ENCODE results near the gene STK38L. TPM values are rescaled to one million over a fixed set of nuclear protein-coding genes. Genes with fewer than 3 reads are reported as not detected.
A peak's percentile ranks its signal among the peaks of the same experiment; 100 is the strongest.

Gene STK38L
- total and polyA plus RNA-seq, 9 of the 15 experiments (the other 6 are each of a cell fraction or from before 2014, with no cell fraction given) = 2.6 to 10.7 (median 6.9) TPM

DNA sequence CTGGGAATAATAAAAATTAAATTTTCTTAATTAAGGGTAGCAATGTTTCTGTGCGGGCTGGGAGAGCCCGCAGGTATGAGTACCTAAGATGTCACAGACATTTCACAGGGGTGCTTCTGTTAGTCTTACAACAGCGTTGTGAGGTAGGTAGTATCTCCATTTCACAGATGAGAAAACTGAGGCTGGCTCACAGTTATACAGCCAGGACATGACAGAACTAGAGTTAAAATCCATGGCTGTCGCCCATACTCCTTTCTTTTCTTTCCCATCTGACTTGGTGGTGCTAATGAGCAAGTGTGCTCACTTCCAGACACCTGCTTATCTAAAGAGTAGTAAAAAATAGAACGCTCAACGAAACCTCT lies 90.6 kb downstream of the STK38L start:
- no peak for ATAC-seq
- WGBS (ENCODE audit: insufficient coverage, low coverage, missing lambda C conversion rate) = 22% methylated on average over 6 of the region's 6 CpGs
- Histone ChIP-seq H3K4me1 (replicated peaks in 1 of 2; ENCODE audit: control insufficient read depth in 2 of 2, insufficient read depth in 2 of 2, low read length in 2 of 2) (peaks cover 11 to 13% of the 10 kb centered on the region in 2 experiments; a peak in 3 of 5 replicates), H2AFZ (ENCODE audit: low read depth, low read length) (no peak overlapping the region), H3K9me1 (ENCODE audit: control insufficient read depth, insufficient read depth, low read length) (no peaks in the 10 kb centered on the region), H3K4me2 (ENCODE audit: insufficient read depth, low read length) (no peak overlapping the region), H3K36me3 (ENCODE audit: control insufficient read depth, insufficient read depth, low read length) (no peaks in the 10 kb centered on the region), H3K27me3 (ENCODE audit: control insufficient read depth in 2 of 2, insufficient read depth in 2 of 2, low read length in 2 of 2) (peaks cover 25 to 27% of the 10 kb centered on the region in 2 experiments), H3K4me3 (no peak overlapping the region), H3K9ac (ENCODE audit: insufficient read depth in 1 of 2, low read depth in 2 of 2, low read length in 2 of 2) (no peak overlapping the region), H3K9me3 (replicated peaks; ENCODE audit: control insufficient read depth, insufficient read depth, low read depth, low read length) (no peaks in the 10 kb centered on the region), H3K79me2 (ENCODE audit: control insufficient read depth, insufficient read depth, low read length) (no peaks in the 10 kb centered on the region), H4K20me1 (replicated peaks; ENCODE audit: control insufficient read depth, insufficient read depth, low read length) (no peaks in the 10 kb centered on the region), H3K27ac (ENCODE audit: extremely low read depth, low read depth, low read length) (no peak overlapping the region)
- intact Hi-C loops (cut with micrococcal nuclease) = no loop called here
- ChIA-PET POLR2A (no interaction called here), CTCF (ENCODE audit: low intra/inter-chr PET ratio) (no interaction called here)
- TF ChIP-seq RBM25 (IDR thresholded peaks at IDR 0.05; ENCODE audit: low read depth, low read length, severe bottlenecking) (peak; percentile 53), TCFL5 (CRISPR knock-in tag; conservative IDR thresholded peaks at IDR 0.05) (no peak)
- in situ Hi-C loops (cut with MboI) = no loop called here
- no peak for DNase-seq (ENCODE audit: extremely low read depth in 1 of 4, low spot score in 3 of 4)
- no TSS peak for BruUV-seq (replicated peaks)
- FAIRE-seq = no peak

DNA sequence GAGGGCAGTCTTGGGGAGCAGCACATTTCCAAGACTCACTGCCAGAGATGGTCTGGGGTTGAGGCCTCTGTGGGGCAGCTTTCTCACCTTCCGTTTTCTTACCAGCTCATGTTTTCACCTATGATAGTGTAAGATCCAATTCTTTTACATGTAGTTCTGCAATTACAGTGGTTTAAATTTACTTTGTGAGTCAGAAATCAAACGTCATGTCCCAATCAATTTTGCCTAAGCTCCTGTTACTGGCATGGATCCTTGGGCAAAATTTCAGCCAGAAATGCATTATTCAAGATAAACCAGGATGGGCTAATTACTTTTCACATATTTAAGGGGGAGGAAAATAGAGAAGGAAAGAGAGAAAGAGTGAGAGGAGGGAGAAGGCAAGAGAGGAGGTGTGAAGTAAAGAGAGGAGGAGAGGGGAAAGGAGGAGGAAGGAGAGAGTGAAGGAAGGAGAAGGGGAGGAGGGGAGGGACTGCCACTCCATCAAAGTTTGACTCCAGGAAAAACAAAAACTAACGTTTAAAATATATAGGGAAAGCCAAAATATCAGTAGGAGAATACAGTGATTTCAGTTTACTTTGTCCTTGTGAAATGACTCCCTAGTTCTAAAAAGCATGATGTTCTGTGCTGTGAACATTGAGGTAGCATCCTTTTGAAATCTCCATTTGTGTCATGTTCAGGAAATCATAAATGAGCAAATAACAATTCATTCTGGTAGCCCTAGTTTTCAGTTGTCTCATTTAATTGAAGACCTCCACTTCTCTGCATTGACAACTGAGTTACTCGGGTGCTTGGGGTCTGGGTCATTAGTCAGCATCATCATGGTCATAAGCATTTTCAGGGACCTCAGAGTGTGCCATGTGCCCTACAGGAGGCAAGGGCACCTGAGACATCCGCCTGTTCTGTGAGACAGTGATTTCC lies 91.5 kb downstream of the STK38L start:
- in situ Hi-C loops (cut with MboI) (no loop called here), intact Hi-C loops (cut with micrococcal nuclease) (no loop called here)
- POLR2A ChIA-PET = no interaction called here
- BruUV-seq (replicated peaks) = no TSS peak
- 0% methylated on average over 5 of the region's 5 CpGs for WGBS (ENCODE audit: insufficient coverage, low coverage, missing lambda C conversion rate)
- no peaks in the 10 kb centered on the region for H3K36me3 ChIP-seq (ENCODE audit: control insufficient read depth, insufficient read depth, low read length)
- no peak overlapping the region for H3K27ac ChIP-seq (ENCODE audit: extremely low read depth, low read depth, low read length)
- FAIRE-seq (no peak), ATAC-seq (no peak), DNase-seq (ENCODE audit: extremely low read depth in 1 of 4, low spot score in 3 of 4) (no peak)
- H3K4me2 ChIP-seq (ENCODE audit: insufficient read depth, low read length) = no peak overlapping the region
- no peak overlapping the region for H3K4me3 ChIP-seq
- H3K79me2 ChIP-seq (ENCODE audit: control insufficient read depth, insufficient read depth, low read length) = no peaks in the 10 kb centered on the region
- no peaks in the 10 kb centered on the region for H3K9me1 ChIP-seq (ENCODE audit: control insufficient read depth, insufficient read depth, low read length)
- H3K9ac ChIP-seq (ENCODE audit: insufficient read depth in 1 of 2, low read depth in 2 of 2, low read length in 2 of 2) = no peak overlapping the region
- TF ChIP-seq, protein P1, sequence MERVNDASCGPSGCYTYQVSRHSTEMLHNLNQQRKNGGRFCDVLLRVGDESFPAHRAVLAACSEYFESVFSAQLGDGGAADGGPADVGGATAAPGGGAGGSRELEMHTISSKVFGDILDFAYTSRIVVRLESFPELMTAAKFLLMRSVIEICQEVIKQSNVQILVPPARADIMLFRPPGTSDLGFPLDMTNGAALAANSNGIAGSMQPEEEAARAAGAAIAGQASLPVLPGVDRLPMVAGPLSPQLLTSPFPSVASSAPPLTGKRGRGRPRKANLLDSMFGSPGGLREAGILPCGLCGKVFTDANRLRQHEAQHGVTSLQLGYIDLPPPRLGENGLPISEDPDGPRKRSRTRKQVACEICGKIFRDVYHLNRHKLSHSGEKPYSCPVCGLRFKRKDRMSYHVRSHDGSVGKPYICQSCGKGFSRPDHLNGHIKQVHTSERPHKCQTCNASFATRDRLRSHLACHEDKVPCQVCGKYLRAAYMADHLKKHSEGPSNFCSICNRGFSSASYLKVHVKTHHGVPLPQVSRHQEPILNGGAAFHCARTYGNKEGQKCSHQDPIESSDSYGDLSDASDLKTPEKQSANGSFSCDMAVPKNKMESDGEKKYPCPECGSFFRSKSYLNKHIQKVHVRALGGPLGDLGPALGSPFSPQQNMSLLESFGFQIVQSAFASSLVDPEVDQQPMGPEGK (CRISPR knock-in tag; IDR thresholded peaks at IDR 0.05; ENCODE audit: borderline replicate concordance) = no peak
- TF ChIP-seq VEZF1 (CRISPR knock-in tag; IDR thresholded peaks at IDR 0.05) = no peak
- TF ChIP-seq SMAD3 (CRISPR knock-in tag; conservative IDR thresholded peaks at IDR 0.05) = no peak
- no peak for TF ChIP-seq SUPT5H (IDR thresholded peaks at IDR 0.05)
- TF ChIP-seq POLR2G (IDR thresholded peaks at IDR 0.05; ENCODE audit: low read depth, low read length) = no peak
- no peak for TF ChIP-seq NR1H2 (CRISPR knock-in tag; IDR thresholded peaks at IDR 0.05)
- no peak for TF ChIP-seq ZNF23 (CRISPR knock-in tag; IDR thresholded peaks at IDR 0.05)
- TF ChIP-seq CBX2 (IDR thresholded peaks at IDR 0.05; ENCODE audit: insufficient read depth, low read length, poor library complexity, severe bottlenecking) = peak; percentile 20
- TF ChIP-seq RBM14 (IDR thresholded peaks at IDR 0.05; ENCODE audit: borderline replicate concordance, insufficient read depth, low read depth, low read length) = no peak
- CTCF ChIA-PET (ENCODE audit: low intra/inter-chr PET ratio) = no interaction called here
- H3K4me1 ChIP-seq (replicated peaks in 1 of 2; ENCODE audit: control insufficient read depth in 2 of 2, insufficient read depth in 2 of 2, low read length in 2 of 2) = peaks cover 11 to 13% of the 10 kb centered on the region in 2 experiments; a peak in 3 of 5 replicates
- no peak overlapping the region for H2AFZ ChIP-seq (ENCODE audit: low read depth, low read length)
- no peaks in the 10 kb centered on the region for H3K9me3 ChIP-seq (replicated peaks; ENCODE audit: control insufficient read depth, insufficient read depth, low read depth, low read length)
- no peaks in the 10 kb centered on the region for H4K20me1 ChIP-seq (replicated peaks; ENCODE audit: control insufficient read depth, insufficient read depth, low read length)
- H3K27me3 ChIP-seq (ENCODE audit: control insufficient read depth in 2 of 2, insufficient read depth in 2 of 2, low read length in 2 of 2) = peaks cover 25 to 27% of the 10 kb centered on the region in 2 experiments

All from K562 (cell line).